ENCODE data around the gene YIPF5.

YIPF5 gene

DNA sequence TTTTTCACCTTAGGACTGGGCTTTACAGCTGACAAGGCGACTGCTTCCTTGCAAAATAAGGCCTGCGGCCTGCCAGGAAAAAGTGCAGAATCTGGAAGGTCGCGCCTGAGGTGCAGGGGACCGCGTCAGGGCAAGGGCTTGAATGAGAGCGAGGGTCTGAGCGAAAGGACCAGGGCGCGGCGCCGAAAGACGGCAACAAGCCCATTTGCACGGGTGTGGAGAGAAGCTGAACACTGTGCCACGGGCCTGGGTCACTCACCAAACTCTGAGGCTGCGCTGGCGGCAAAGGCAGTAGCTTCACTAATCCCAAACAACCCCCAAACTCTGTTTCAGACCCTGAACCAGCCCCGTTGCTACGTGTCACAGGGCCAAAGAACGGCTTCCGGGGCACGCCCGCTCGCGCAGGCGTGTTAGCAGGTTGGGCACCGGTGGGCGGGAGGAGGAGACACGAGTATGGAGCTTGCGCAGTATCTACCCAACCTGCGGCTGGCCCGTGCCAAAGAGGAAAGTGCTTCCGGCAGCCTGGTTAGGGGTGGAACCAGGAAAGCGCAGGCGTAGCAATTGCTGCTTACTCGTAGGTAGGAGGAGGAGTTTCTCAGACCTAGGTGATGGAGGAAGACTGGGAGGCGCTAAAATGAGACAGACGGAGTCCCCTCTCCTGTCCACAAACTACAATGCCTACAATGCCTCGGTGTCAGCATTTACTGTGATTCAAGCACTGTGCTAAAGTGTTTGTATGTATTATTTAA is at the start of gene YIPF5, which contains the start of gene KCTD16:
Gene YIPF5, minus strand, starts transcription at position 384 of the 749 bp plus-strand sequence. CDS start 704 bp downstream, outside the sequence.
Gene KCTD16, plus strand, starts transcription at position 598 of the 749 bp plus-strand sequence.
- DNase-seq (ENCODE audit: extremely low read depth in 1 of 2, low read depth in 1 of 2), result peak; percentile 94 to 97

- no peak for DNase-seq (ENCODE audit: extremely low read depth in 1 of 2, low read depth in 1 of 2)
Observed at GRCh38 chr5:144219869-144220268, 49.4 kb upstream of the YIPF5 start.

GRCh38 chr5:144210655-144211054 is 40.2 kb upstream of the YIPF5 start:
- no peak for DNase-seq (ENCODE audit: extremely low read depth in 1 of 2, low read depth in 1 of 2)

- no peak for DNase-seq (ENCODE audit: extremely low read depth in 1 of 2, low read depth in 1 of 2)
Observed at GRCh38 chr5:144209361-144209760, 38.9 kb upstream of the YIPF5 start.

DNA sequence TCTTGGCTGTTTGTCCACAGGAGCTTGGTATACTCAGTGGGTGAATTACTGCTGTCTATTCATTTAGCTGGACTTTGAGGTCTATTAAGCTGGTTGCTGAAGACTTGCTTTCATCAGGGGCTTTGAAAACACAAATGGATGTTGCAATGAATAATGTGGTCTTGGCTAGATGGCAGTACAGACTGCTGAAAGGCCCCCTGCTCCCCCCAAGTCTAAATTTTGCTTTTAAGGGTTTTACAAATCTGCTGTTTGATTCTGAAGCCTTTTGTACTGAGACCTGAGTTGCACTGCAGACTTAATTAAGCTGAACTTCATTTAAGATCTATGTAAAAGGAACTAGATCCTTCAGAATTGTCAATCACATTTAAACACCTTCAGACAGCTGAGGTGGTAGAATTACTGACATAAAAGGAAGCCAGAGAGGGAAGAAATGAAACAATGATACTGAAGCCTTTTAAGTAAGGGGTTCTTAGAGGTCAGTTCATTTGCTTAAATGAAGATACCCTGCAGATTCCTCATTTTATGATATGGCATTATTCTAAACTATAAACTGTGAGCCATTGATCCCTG is 37.5 kb upstream of the YIPF5 start:
- no peak for DNase-seq (ENCODE audit: extremely low read depth in 1 of 2, low read depth in 1 of 2)

DNA sequence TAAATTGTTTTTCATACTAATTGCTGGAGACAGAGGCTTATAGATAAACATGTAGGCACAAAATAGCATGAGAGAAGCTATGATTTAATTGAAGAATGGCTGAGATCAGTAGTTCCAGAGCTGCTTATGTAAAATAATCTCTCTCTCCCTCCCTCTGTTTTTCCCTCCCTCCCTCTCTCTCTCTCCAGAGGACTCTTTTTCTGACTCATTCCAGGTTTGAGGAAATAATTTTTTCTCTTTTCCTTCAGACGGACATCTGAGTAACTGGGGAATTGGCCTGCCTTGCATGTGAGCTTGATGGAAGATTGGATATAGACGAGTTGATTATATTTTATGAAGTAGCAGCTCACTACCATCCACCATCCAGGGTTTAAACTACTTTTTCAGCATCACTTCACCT is 35.7 kb upstream of the YIPF5 start:
- no peak for DNase-seq (ENCODE audit: extremely low read depth in 1 of 2, low read depth in 1 of 2)

DNA sequence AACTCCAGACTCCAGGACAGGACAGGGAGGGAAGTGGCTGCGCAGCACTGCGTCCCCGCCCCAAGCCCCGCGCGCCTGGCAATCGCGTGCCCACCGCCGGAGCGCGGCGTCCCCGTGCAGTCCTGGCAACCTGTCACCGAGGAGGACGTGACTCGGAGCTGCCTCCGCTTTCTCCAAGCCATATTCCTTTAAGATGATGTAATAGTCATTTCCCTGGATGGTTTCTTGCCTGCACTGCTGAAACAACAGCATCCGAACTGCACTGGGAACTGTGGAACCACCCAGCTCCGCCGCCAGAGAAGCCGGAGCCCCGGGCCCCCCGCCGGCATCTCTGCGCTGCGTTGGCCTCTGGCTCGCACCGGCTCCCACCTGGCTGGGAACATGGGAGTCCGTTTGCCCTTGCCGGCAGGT is 34.7 kb upstream of the YIPF5 start:
- DNase-seq (ENCODE audit: extremely low read depth in 1 of 2, low read depth in 1 of 2), result no peak

- DNase-seq (ENCODE audit: extremely low read depth in 1 of 2, low read depth in 1 of 2), result no peak
Observed at GRCh38 chr5:144203750-144204596, 33.5 kb upstream of the YIPF5 start.

DNA sequence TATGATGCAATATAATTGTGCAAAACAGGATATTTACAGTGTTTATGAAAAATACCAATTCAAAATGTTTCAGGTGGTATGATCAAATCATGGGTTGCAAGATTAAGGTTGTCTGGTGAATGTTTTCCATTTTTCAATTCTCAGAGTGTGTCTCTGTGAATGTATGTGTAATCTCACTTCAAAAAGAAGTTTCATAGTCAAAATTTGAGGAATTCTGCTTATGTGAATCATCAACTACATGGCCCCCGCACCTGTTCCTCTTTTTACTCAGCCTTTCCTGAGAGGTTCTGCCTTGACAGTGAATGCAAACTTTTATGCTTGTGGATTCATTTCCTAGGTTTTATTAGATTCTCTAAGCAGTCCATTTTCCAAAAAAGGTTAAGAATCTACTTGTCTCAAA is 32.3 kb upstream of the YIPF5 start:
- no peak for DNase-seq (ENCODE audit: extremely low read depth in 1 of 2, low read depth in 1 of 2)

- no peak for DNase-seq (ENCODE audit: extremely low read depth in 1 of 2, low read depth in 1 of 2)
Observed at GRCh38 chr5:144202072-144202471, 31.6 kb upstream of the YIPF5 start.

DNA sequence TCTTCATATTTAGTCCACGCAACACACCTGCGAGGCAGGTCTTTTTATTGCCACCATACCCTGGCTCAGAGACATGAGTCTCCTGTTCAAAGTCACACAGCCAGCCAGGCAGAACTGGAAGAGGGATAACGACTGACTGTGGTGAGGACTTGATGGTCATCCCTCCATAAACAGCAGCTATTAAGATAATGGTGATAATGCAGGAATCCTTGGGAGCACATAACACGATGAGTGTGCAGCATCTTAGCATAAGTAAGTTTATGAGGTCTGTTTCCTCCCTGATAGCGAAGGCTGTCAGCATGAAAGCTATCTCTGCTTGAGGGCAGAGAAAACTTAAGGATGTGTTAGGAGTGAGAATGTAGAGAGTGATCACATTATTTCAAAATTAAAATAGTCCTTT is 31.1 kb upstream of the YIPF5 start:
- DNase-seq (ENCODE audit: extremely low read depth in 1 of 2, low read depth in 1 of 2), result no peak

GRCh38 chr5:144198386-144198785 is 27.9 kb upstream of the YIPF5 start:
- no peak for DNase-seq (ENCODE audit: extremely low read depth in 1 of 2, low read depth in 1 of 2)

GRCh38 chr5:144196612-144197011 is 26.2 kb upstream of the YIPF5 start:
- no peak for DNase-seq (ENCODE audit: extremely low read depth in 1 of 2, low read depth in 1 of 2)

DNA sequence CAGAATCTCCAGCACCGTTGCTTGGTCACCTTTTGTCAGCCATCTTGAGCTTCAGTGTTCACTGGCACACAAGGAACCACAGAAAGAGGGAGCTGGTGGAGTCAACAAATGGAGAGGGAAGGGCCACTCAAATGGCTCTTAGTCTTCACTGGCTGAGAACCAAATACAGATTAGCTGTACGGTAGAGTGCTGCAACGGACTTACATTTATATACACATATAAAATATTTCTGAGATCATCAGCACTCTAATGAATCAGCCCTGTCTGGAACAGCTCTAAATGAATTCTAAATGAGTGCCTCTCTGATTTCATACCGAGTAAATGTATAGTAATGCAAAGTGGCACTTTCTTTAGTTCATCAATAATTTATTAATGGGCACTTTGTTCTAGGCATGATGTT is 25.0 kb upstream of the YIPF5 start:
- no peak for DNase-seq (ENCODE audit: extremely low read depth in 1 of 2, low read depth in 1 of 2)

DNA sequence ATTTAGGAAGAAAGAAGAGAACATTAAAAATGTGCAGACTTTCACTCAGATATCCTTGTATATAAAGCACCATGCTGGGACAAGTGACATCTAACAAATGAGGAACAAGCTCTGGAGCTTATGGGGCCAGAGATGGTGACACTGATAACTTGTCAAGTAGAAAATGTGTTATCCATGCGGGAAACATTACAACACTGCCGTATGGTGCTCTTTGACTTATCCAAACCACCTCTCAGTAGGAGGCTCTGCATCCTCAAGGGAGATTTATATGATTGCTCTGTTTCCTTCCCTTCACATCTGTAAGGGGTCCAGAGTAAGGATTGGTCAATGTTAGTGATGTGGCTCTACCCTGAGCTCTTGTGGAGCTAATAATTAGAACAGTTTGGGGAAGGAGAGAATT is 23.7 kb upstream of the YIPF5 start:
- no peak for DNase-seq (ENCODE audit: extremely low read depth in 1 of 2, low read depth in 1 of 2)

DNA sequence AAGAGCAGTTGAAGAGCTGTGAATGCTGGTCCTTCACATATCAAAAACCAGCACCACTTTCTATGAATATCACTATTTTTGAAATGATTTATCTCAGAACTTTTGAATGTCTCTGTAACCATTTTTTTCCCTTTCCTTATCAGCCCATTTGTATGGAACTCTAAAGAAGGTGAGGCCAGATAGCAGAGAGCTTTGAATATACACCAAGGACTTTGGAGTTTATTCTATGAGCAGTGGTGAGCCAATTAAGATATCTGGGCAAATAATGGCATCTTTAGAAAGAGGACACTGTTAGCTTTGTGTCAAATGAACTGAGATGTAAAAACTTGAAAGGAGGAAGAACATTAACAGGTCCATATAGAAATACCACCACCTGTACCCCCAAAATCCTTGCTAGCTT is 22.2 kb upstream of the YIPF5 start:
- DNase-seq (ENCODE audit: extremely low read depth in 1 of 2, low read depth in 1 of 2), result no peak

DNA sequence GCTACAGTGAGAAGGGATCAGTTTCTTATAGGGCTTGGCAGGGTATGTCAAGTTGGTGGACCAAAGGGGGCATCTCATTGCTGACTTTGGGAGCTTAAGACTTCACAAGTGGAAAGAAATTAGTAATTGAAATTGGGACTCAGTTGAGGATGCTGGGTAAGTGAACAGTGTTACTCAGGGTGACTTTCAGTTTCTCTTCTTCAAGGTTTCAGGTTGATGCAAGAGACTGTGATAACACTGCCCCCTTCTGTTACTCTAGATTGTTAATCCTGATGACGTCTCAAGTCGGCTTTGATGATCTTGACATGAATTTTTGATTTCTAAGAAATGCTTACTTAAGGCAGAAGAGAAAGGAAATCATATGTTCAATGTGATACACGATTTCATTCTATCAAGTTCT is 21.5 kb upstream of the YIPF5 start:
- no peak for DNase-seq (ENCODE audit: extremely low read depth in 1 of 2, low read depth in 1 of 2)

- DNase-seq (ENCODE audit: extremely low read depth in 1 of 2, low read depth in 1 of 2), result no peak
Observed at GRCh38 chr5:144191531-144191930, 21.1 kb upstream of the YIPF5 start.

DNA sequence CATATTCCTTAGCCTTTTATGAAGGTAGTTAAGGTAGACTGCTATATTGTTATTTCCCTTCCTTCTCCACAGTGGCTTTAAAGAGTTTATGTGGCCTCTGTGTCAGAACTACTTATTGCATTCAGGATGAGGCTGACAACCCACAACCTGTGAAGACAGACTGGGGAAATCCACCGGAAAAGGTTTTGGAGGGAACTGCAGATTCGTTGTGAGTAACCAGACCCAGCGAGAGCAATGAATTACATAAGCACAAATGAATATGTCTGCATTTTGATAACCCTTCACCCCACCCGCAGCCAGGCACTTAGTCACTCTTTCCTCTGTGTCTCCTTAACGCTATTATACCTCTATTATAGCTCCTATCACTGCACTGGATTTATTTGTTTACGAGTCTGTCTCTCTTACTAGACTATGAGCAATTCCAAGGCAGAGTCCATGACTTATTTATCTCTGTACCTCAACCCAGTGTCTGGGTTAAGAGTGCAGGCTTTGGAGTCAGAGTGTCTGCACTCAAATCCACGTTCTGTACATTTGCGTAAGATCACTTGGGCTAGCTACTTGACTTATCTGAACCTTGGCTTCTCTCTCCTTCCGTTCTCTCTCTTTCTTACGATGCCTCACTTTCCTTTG is 19.5 kb upstream of the YIPF5 start:
- DNase-seq (ENCODE audit: extremely low read depth in 1 of 2, low read depth in 1 of 2), result peak; percentile 47 to 56

DNA sequence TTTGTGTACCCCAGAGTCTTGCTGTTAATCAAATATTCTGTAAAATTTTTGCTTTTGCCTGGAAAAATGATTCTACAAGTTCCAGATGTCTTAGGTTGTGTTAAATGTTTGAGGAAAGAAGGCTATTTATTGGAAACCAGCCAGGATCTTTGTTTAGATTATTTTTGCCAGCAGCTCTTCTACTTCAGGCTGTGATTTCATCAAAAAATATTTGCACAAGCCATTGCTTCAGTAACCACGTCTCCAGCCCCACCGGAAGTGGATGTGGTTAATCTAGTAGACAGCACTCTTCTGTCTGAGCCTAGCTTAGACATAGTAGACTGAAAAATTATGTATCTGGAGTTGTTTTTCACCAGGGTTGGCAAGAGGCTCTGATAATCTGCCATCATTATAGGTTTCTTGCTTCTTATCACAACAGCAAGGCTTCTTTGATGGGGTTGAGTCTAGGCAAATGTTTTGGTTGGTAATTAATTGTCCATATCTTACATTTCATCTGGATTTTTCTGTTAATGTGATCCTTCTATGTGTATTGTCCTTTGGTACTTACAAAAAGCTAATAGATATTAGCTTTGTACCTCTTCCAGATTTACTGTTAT is 17.3 kb upstream of the YIPF5 start:
- peak; percentile 38 to 57 for DNase-seq (ENCODE audit: extremely low read depth in 1 of 2, low read depth in 1 of 2)
